Stomach (tissue), 9 donors: ENCODE data around the gene LCE2C. TPM values are rescaled to one million over a fixed set of nuclear protein-coding genes. Genes with fewer than 3 reads are reported as not detected.
"Not testable (repeated sequence)": the region's sequence is repeated elsewhere in the genome, so short reads cannot be mapped to it uniquely, and the experiment has no call there.

ENCODE experiments used
- DNase-seq, 2 donors: peaks; one replicate each; pipeline versions ENCODE4 v3.0.0 to v3.0.0-alpha.2; 2013 to 2019
- H3K27ac ChIP-seq, 5 donors: fragments of 200-600 bp in 4 of 5; sonication (generic) in 4 of 5; one replicate each; pipeline ENCODE4 v1.5.1; 2013 to 2019; ENCODE audit warnings: mild to moderate bottlenecking in 1 of 5, moderate library complexity in 1 of 5
- H3K27me3 ChIP-seq, 3 donors: fragments of 200-600 bp; sonication (generic); one replicate each; pipeline ENCODE4 v1.5.1; 2017 to 2019; ENCODE audit warnings: mixed run types in 1 of 3
- H3K36me3 ChIP-seq, 4 donors: fragments of 200-600 bp; sonication (generic); 1 replicate in 3 of 4; 2 replicates in 1 of 4; pipeline ENCODE4 v1.5.1; 2016 to 2019
- H3K4me1 ChIP-seq, 4 donors: fragments of 200-600 bp; sonication (generic); one replicate each; pipeline ENCODE4 v1.5.1; 2016 to 2019
- H3K4me3 ChIP-seq, 4 donors: fragments of 200-600 bp; sonication (generic) in 3 of 4; one replicate each; pipeline ENCODE4 v1.5.1; 2016 to 2019; ENCODE audit warnings: mild to moderate bottlenecking in 1 of 4
- H3K9me3 ChIP-seq, 4 donors: fragments of 200-600 bp; sonication (generic); one replicate each; pipeline ENCODE4 v1.5.1; 2016 to 2019
- CTCF ChIP-seq, 7 experiments: fragments of 450-650 bp in 4 of 7; fragments of 200-600 bp in 3 of 7; sonication (generic) in 3 of 7; IDR thresholded peaks; one replicate each; pipeline ENCODE4 v1.5.1; 2016 to 2019; ENCODE audit warnings: antibody characterized with exemption in 7 of 7, control low read depth in 2 of 7, mild to moderate bottlenecking in 1 of 7
- EP300 ChIP-seq: sonication (generic); formaldehyde crosslinking; IDR thresholded peaks from one replicate; pipeline ENCODE4 v1.6.1; 2017; ENCODE audit warnings: antibody characterized with exemption
- POLR2A ChIP-seq, 4 donors: fragments of 450-650 bp; IDR thresholded peaks; one replicate each; pipeline ENCODE4 v1.6.1; 2016; ENCODE audit warnings: antibody characterized with exemption in 4 of 4, control low read depth in 2 of 4, mild to moderate bottlenecking in 1 of 4, moderate library complexity in 1 of 4
- POLR2AphosphoS5 ChIP-seq, 3 donors: sonication (generic); formaldehyde crosslinking; IDR thresholded peaks; one replicate each; pipeline ENCODE4 v1.6.1; 2016; ENCODE audit warnings: antibody characterized with exemption in 3 of 3
- WGBS, 5 donors: extraction: QIAGEN DNeasy Blood & Tissue Kit in 3 of 5; methylation state at CpG; one replicate each; pipeline versions ENCODE4 v1.1.5 to v1.1.7; 2013 to 2018; 5-methylcytosine and 5-hydroxymethylcytosine counted together
- intact Hi-C: fragments of 100-400 bp; cut with DNase I; formaldehyde crosslinking; loops from one replicate; pipeline ENCODE4 v1.15.1; 2023; ENCODE audit warnings: low total_unique reads
- polyA plus RNA-seq, 3 donors: library from polyadenylated mRNA; stranded (reverse); fragments of 200-250 nt; gene quantifications; one replicate each; pipeline ENCODE4 v1.2.3, GENCODE V29; 2013
- total RNA-seq, 5 donors: library from RNA; depleted of rRNA; stranded (reverse); fragments of >200 nt; gene quantifications; one replicate each; pipeline versions ENCODE4 v1.1.0 to v1.2.3, GENCODE V29; 2014 to 2016
- donor health status: healthy with polysubstance abuse.
- donor health status: Bipolar disorder and iron deficiency.
- donor health status: healthy.

The LCE2C gene
- total and polyA plus RNA-seq, 8 donors = not detected

GRCh38 chr1:152657677-152658076, 17.4 kb upstream of the LCE2C start:
- H3K4me3 ChIP-seq = no peak overlapping the region
- TF ChIP-seq EP300 (no peak), CTCF (IDR thresholded peaks at IDR 0.05) (no peak), POLR2A (IDR thresholded peaks at IDR 0.05) (no peak), POLR2AphosphoS5 (IDR thresholded peaks at IDR 0.05) (no peak)
- 75 to 90% (median 82%) methylated on average over 4 of the region's 4 CpGs for WGBS, 5 donors
- intact Hi-C loops = no loop called here
- no peaks in the 10 kb centered on the region for H3K36me3 ChIP-seq
- no peaks in the 10 kb centered on the region for H3K4me1 ChIP-seq
- no peak for DNase-seq
- H3K27me3 ChIP-seq = peaks cover 0 to under 1% (median 0%) of the 10 kb centered on the region in 3 donors
- no peak overlapping the region for H3K27ac ChIP-seq
- H3K9me3 ChIP-seq = no peaks in the 10 kb centered on the region

GRCh38 chr1:152658649-152659048, 16.4 kb upstream of the LCE2C start:
- intact Hi-C loops = no loop called here
- Histone ChIP-seq H3K27me3 (peaks cover 0 to 7% (median 0%) of the 10 kb centered on the region in 3 donors), H3K9me3 (no peaks in the 10 kb centered on the region), H3K36me3 (no peaks in the 10 kb centered on the region), H3K27ac (no peak overlapping the region), H3K4me1 (no peaks in the 10 kb centered on the region), H3K4me3 (no peak overlapping the region)
- 83 to 95% (median 88%) methylated on average over 3 of the region's 3 CpGs for WGBS, 5 donors
- no peak for TF ChIP-seq EP300
- no peak for TF ChIP-seq POLR2AphosphoS5 (IDR thresholded peaks at IDR 0.05)
- no peak for TF ChIP-seq CTCF (IDR thresholded peaks at IDR 0.05)
- TF ChIP-seq POLR2A (IDR thresholded peaks at IDR 0.05) = no peak
- no peak for DNase-seq

DNA sequence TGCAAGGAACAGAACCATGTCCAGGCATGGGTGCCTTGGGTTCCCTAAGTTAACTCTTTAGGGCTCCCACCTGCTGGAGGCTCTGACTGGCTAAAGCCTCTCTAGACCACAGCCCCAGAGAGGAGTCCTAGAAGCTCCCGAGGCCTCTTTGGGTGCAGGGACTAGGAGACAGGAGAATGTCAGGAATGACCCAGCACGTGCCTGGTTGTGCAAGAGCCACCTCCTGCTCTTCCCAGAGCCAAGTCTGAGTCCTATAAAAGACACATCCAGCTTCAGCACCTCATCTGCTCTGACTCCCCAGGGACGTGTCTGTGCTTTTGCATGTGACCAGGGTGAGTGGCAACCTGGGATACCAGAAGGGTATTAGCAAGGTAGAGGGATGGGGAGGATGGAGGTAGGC, 12.0 kb upstream of the LCE2C start, which contains the start of gene LCE2D:
Gene LCE2D, plus strand, starts transcription at position 283 of the 400 bp plus-strand sequence. CDS start 726 bp downstream, outside the sequence.
- TF ChIP-seq CTCF (IDR thresholded peaks at IDR 0.05) (no peak), POLR2AphosphoS5 (IDR thresholded peaks at IDR 0.05) (no peak), POLR2A (IDR thresholded peaks at IDR 0.05) (no peak)
- H3K4me3 ChIP-seq = no peak within 1 kb of the TSS
- H3K27me3 ChIP-seq = peaks cover 0 to 13% (median 0%) of the 10 kb centered on the region in 3 donors
- WGBS, 5 donors = 59 to 72% (median 64%) methylated on average over 3 of the region's 3 CpGs
- H3K9me3 ChIP-seq = no peaks in the 10 kb centered on the region
- H3K27ac ChIP-seq = no peak within 1 kb of the TSS
- no peak for DNase-seq
- H3K36me3 ChIP-seq = no peaks in the 10 kb centered on the region
- intact Hi-C loops = no loop called here
- H3K4me1 ChIP-seq = no peaks in the 10 kb centered on the region

GRCh38 chr1:152666171-152666570, 8.9 kb upstream of the LCE2C start:
- DNase-seq = not testable (repeated sequence)
- 87 to 95% (median 91%) methylated on average over 1 of the region's 1 CpG for WGBS, 5 donors

DNA sequence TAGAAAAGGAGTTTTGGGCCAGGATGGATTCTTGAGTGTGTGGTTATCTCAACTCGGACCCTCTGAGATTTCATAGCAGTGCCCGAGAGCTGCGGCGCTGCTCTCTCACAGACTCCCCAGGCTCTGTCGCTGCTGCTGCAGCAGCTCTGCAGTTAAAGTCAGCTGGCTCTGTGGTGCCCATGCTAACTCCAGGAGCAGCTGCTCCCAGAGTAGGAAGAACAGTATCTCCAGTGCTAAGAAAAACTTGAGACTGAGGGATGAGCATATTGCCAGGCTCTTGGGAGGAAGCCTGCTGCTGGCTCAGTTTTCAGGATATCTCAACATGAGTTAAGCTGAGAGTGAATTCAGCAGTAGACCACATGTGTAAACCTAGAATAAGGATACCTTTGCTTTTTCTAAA, 7.4 kb upstream of the LCE2C start:
- no peak for DNase-seq
- TF ChIP-seq POLR2A (IDR thresholded peaks at IDR 0.05) = no peak
- TF ChIP-seq POLR2AphosphoS5 (IDR thresholded peaks at IDR 0.05) = no peak
- TF ChIP-seq CTCF (IDR thresholded peaks at IDR 0.05) = no peak
- TF ChIP-seq EP300 = no peak
- Histone ChIP-seq H3K27ac (no peak overlapping the region), H3K9me3 (no peaks in the 10 kb centered on the region), H3K36me3 (no peaks in the 10 kb centered on the region), H3K4me1 (no peaks in the 10 kb centered on the region), H3K4me3 (no peak overlapping the region), H3K27me3 (peaks cover 0 to 12% (median 0%) of the 10 kb centered on the region in 3 donors)
- 83 to 97% (median 88%) methylated on average over 5 of the region's 5 CpGs for WGBS, 5 donors
- intact Hi-C loops = no loop called here

More at GRCh38 chr1:152666171-152666570, 8.9 kb upstream of the LCE2C start:
- H3K27ac ChIP-seq, H3K4me1 ChIP-seq, intact Hi-C loops, H3K4me3 ChIP-seq, H3K9me3 ChIP-seq, H3K36me3 ChIP-seq: not testable (repeated sequence)
- H3K27me3 ChIP-seq = peaks cover 0 to 13% (median 0%) of the 10 kb centered on the region in 3 donors
